HUDEP-2 (cell line): ENCODE results near the gene ZNF274.
"Not testable (repeated sequence)": the region's sequence is repeated elsewhere in the genome, so short reads cannot be mapped to it uniquely, and the experiment has no call there.

ENCODE experiments used
- DNase-seq, 76 experiments: peaks; one replicate each; lab custom pipeline; 2025; ENCODE audit not compliant: unreplicated experiment in 76 of 76; lab: John Stamatoyannopoulos, UW

Gene ZNF274

DNA sequence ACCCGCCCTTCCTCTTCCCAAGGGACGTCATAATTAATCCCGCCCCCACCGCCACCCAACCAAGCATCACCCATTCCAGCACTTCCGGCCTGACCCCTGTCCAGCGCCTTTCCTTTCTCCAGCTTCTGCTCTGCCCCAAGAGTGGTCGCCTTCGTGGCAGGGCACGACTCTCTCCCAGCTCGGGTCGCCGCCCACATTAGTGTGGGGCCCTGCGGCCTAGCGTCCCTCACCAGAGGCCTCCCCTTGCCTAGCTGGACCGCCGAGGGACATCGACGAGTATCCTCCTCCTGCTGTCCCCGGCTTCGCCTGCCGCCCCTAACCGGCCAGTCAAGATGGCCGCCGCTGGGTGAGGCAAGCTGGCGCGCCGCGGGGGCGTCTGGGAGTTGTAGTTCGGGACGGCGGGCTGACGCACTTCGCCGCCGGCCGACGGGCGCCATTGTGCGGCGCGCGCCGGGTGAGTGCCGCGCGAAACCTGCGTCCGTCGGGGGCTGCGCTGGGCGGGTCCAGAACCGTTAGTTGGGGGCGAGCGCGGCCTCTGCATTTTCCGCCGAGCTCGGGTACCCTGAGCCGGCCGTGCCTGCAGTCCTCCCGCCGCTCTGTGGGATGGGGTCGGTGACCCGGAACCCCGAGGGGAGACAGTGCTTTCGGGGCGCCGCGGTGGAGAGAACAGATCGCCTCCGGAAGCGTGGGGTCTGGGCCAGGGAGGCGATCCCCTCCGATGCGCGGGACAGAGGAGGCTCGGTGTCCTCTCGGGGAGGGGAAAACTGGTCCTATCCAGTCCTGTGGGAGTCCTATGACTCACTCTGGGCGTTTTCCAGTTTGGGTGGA is at the start of gene ZNF274:
ZNF274 (plus strand) TSS at position 73 of the 828 bp plus-strand sequence. CDS start 905 bp downstream, outside the sequence.
- DNase-seq, result peak; percentile 64 to 99 (median 94)

GRCh38 chr19:58134244-58134643 is 48.6 kb upstream of the ZNF274 start:
- no peak for DNase-seq

GRCh38 chr19:58145849-58146248 is 37.0 kb upstream of the ZNF274 start:
- no peak for DNase-seq

DNA sequence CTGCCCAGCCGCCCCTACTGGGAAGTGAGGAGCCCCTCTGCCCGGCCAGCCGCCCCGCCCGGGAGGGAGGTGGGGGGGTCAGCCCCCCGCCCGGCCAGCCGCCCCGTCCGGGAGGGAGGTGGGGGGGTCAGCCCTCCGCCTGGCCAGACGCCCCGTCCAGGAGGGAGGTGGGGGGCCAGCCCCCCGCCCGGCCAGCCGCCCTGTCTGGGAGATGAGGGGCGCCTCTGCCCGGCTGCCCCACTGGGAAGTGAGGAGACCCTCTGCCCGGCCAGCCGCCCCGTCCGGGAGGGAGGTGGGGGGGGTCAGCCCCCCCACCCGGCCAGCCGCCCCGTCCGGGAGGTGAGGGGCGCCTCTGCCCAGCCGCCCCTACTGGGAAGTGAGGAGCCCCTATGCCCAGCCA is 35.4 kb upstream of the ZNF274 start:
- DNase-seq, result not testable (repeated sequence)

DNA sequence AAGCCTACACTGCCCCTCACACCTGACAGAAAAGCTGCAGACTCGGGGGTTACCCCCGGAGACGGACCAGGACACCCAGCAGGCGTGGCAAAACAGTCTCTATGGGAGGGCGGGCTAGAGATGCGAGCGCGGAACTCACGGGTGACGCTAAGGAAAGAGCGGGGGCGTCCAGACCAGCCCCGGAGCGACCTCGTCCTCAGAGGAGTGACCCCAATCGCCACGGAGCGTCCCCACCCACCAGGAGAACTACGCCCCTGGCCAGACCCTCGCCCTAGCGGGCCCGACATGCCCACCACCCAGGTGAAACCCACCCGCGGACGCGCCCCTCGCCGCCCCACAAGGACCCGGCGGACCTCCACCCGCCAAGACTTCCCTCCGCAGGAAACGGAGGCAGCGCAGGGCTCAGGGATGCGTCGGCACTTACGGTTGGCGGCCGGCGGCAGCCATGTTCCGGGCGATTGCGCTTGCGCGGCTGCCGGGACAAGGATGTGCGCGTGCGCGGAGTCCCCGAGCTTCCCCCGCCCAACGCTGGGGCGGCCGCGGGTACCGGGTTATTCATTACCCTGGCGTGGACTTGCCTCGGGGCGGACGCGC is 32.4 kb upstream of the ZNF274 start, which contains the start of gene ZNF329:
ZNF329 (minus strand) TSS at position 462 of the 594 bp plus-strand sequence. CDS start 21,286 bp downstream, outside the sequence.
- DNase-seq, result peak in 74 of 76 experiments; percentile 30 to 93 (median 86)

GRCh38 chr19:58153386-58153785 is 29.5 kb upstream of the ZNF274 start:
- DNase-seq, result no peak

DNA sequence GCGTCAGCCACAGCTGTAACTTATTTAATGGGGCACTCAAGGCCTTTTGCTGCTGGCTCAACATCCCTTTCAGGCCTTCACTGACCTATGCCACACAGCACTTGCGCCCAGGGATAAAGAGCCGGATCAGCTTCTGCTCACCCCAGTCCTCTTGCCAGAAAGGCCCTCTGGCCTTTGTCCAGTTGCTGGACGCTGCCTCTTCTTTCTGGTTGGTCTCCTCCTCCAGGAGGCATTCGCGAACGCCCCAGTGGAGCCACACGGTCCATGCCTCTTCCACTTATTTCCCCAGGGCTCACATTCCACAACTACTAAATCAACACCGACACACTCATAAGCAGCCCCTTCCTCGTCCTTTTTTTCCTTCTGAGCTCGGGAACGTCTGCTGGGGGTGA is 28.6 kb upstream of the ZNF274 start:
- DNase-seq, result peak in 5 of 76 experiments; percentile 1 to 52 (median 27)

DNA sequence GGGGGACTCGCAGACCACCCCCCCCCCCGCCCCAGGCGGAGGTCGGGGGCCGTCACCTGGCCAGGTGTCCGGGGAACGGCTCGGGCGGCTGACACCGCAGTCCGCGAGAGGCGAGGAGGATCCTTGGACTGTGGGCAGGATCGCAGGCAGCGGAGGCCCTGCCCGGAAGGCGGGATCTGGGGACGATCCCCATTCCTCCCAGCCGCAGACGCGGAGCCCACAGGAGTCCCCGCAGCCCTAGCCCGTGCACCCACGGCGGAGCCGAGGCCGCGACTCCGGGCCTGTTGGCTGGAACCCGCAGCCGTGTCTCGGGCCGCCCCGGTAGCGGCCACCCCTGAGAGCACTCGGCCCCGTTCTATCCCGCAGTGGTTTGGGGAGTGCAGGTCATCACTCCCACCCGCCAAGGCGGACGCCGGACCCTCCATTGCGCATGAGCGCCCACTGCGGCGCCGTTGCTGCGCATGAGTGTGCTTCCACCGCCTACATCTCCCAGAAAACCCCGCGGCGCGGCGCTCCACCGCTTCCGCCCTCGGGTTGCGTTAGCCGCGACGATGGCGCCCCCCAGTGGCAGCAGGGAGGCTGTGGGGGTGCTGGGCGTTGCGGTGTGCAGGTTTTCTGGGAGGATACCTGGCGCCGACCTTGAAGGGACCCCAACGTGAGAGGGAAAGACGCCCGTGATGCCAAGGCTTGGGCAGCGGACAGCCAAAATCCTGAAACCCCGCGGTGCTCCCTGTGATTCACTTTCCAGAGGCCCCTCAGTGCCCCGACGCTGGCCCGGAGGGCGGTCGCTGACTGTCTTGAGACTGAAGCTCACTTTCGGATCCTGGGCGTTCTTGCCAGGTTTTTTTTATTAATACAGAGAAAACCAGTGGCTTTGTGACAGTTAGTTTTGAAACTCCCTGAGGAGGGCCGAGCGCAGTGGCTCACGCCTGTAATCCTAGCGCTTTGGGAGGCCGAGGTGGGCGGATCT is 27.9 kb upstream of the ZNF274 start:
- peak in 70 of 76 experiments; percentile 6 to 98 (median 91) for DNase-seq

- no peak for DNase-seq
These were observed 25.7 kb upstream of the ZNF274 start for GRCh38 chr19:58157045-58157728.

GRCh38 chr19:58166268-58166667 is 16.6 kb upstream of the ZNF274 start:
- no peak for DNase-seq

- no peak for DNase-seq
These were observed 16.1 kb upstream of the ZNF274 start for GRCh38 chr19:58166708-58167280.

GRCh38 chr19:58170860-58171259 is 12.0 kb upstream of the ZNF274 start:
- DNase-seq, result no peak

GRCh38 chr19:58181902-58182576 is 822 bp upstream of the ZNF274 start:
- peak in 73 of 76 experiments; percentile 7 to 87 (median 67) for DNase-seq

DNA sequence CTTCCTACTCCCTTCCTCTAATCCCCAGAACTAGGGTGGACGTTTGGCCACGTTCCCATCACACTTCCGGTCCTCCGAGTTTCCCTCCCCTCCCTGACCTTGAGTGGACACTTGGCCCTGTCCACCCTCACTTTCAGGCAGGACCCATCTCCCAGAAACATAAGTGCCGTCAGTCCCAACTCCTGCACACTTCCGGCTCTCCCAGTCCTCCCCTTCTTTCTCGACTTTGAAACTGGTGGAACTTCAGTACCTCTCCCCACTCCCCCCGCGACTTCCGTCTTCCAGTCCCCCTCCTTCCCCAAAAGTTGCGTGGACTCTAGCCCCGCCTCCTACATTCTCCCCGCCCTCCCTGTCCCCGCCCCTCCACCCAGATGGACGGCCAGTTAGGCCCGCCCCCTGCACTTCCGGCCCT is 278 bp upstream of the ZNF274 start:
- DNase-seq, result peak in 22 of 76 experiments; percentile 50 to 99 (median 96)

- DNase-seq, result peak in 4 of 76 experiments; percentile 50 to 77 (median 66)
These were observed 955 bp downstream of the ZNF274 start for GRCh38 chr19:58183817-58184215.

- DNase-seq, result peak in 8 of 76 experiments; percentile 2 to 37 (median 10)
These were observed 14.2 kb downstream of the ZNF274 start for GRCh38 chr19:58196901-58197616.

- no peak for DNase-seq
These were observed 21.1 kb downstream of the ZNF274 start for GRCh38 chr19:58203814-58204475.

GRCh38 chr19:58204566-58204965 is 21.7 kb downstream of the ZNF274 start:
- no peak for DNase-seq
